Neural cell (in vitro differentiated cells): ENCODE results near the gene PDE2A. TPM values are rescaled to one million over a fixed set of nuclear protein-coding genes. Genes with fewer than 3 reads are reported as not detected.
"Not testable (repeated sequence)": the region's sequence is repeated elsewhere in the genome, so short reads cannot be mapped to it uniquely, and the experiment has no call there.

Experiments
- H2AFZ ChIP-seq: fragments of 200-600, 300-800 bp; sonication (generic), shearing (Covaris generic); 2 replicates; pipeline ENCODE4 v1.6.0; 2014; ENCODE audit warnings: low read depth, mild to moderate bottlenecking, antibody characterized with exemption, low read length, moderate library complexity
- H3F3A ChIP-seq: fragments of 200-600 bp; shearing (Covaris generic); 2 replicates; pipeline ENCODE4 v1.6.1; 2016; ENCODE audit warnings: mild to moderate bottlenecking, moderate library complexity, mixed read lengths, antibody characterized with exemption, low read length; ENCODE audit not compliant: insufficient read depth, poor library complexity, severe bottlenecking
- H3K27ac ChIP-seq: fragments of 200-600, 300-800 bp; sonication (generic), shearing (Covaris generic); 2 replicates; pipeline ENCODE4 v1.5.1; 2014; ENCODE audit warnings: mild to moderate bottlenecking, low read length, moderate library complexity
- H3K27me3 ChIP-seq: fragments of 300-800, 200-600 bp; sonication (generic), shearing (Covaris generic); 2 replicates; pipeline ENCODE4 v1.6.0; 2014; ENCODE audit warnings: mild to moderate bottlenecking, low read depth, low read length, moderate library complexity; ENCODE audit not compliant: insufficient read depth
- H3K36me3 ChIP-seq: fragments of 300-800, 200-600 bp; sonication (generic), shearing (Covaris generic); 2 replicates; pipeline ENCODE4 v1.5.1; 2014; ENCODE audit warnings: mild to moderate bottlenecking, antibody characterized with exemption, low read length, moderate library complexity; ENCODE audit not compliant: insufficient read depth
- H3K4me2 ChIP-seq: fragments of 300-800, 200-600 bp; sonication (generic), shearing (Covaris generic); 2 replicates; pipeline ENCODE4 v1.6.0; 2014; ENCODE audit warnings: mild to moderate bottlenecking, low read length
- H3K4me3 ChIP-seq: fragments of 300-800, 200-600 bp; sonication (generic), shearing (Covaris generic); 2 replicates; pipeline ENCODE4 v1.5.1; 2014; ENCODE audit warnings: mild to moderate bottlenecking, low read length, moderate library complexity
- H3K79me2 ChIP-seq: fragments of 200-600 bp; shearing (Covaris generic); replicated peaks from 2 replicates; pipeline ENCODE4 v1.6.0; 2014; ENCODE audit warnings: mild to moderate bottlenecking, low read length, moderate library complexity; ENCODE audit not compliant: insufficient read depth
- H3K9ac ChIP-seq: fragments of 300-800, 200-600 bp; sonication (generic), shearing (Covaris generic); 2 replicates; pipeline ENCODE4 v1.6.1; 2016; ENCODE audit warnings: mild to moderate bottlenecking, low read length, mixed read lengths
- H3K9me2 ChIP-seq: fragments of 200-600 bp; shearing (Covaris generic); 2 replicates; pipeline ENCODE4 v1.6.1; 2016; ENCODE audit warnings: mild to moderate bottlenecking, low read length, mixed read lengths; ENCODE audit not compliant: insufficient read depth
- H3K9me3 ChIP-seq: fragments of 200-600, 300-800 bp; sonication (generic), shearing (Covaris generic); 2 replicates; pipeline ENCODE4 v1.6.1; 2016; ENCODE audit warnings: mild to moderate bottlenecking, mixed run types, low read length, moderate library complexity, mixed read lengths
- H4K20me1 ChIP-seq: fragments of 200-600 bp; shearing (Covaris generic); 2 replicates; pipeline ENCODE4 v1.6.1; 2016; ENCODE audit warnings: mild to moderate bottlenecking, mixed run types; ENCODE audit not compliant: insufficient read depth
- CTCF ChIP-seq: fragments of 450-650 bp; IDR thresholded peaks from 2 replicates; pipeline ENCODE4 v1.5.1; 2014; ENCODE audit warnings: antibody characterized with exemption, mild to moderate bottlenecking, moderate library complexity; ENCODE audit not compliant: poor library complexity, severe bottlenecking
- EP300 ChIP-seq: fragments of 450-650 bp; conservative IDR thresholded peaks from 2 replicates; pipeline ENCODE4 v1.6.1; 2014; ENCODE audit warnings: antibody characterized with exemption, mild to moderate bottlenecking, moderate library complexity; ENCODE audit not compliant: poor library complexity, severe bottlenecking
- EZH2 ChIP-seq: fragments of 200-600, 300-800 bp; shearing (Covaris generic), sonication (generic); IDR thresholded peaks from 2 replicates; pipeline ENCODE4 v1.6.1; 2014; ENCODE audit warnings: antibody characterized with exemption, low read length, borderline replicate concordance, mild to moderate bottlenecking; ENCODE audit not compliant: insufficient read depth, poor library complexity, severe bottlenecking
- MXI1 ChIP-seq: fragments of 450-650 bp; conservative IDR thresholded peaks from 2 replicates; pipeline ENCODE4 v1.6.1; 2014; ENCODE audit warnings: antibody characterized with exemption, mild to moderate bottlenecking; ENCODE audit not compliant: poor library complexity, severe bottlenecking
- POLR2AphosphoS5 ChIP-seq: IDR thresholded peaks from 2 replicates; pipeline ENCODE4 v1.6.1; 2012
- RAD21 ChIP-seq: fragments of 450-650 bp; conservative IDR thresholded peaks from 2 replicates; pipeline ENCODE4 v1.6.1; 2014; ENCODE audit warnings: antibody characterized with exemption, mild to moderate bottlenecking, moderate library complexity
- REST ChIP-seq: IDR thresholded peaks from 2 replicates; pipeline ENCODE4 v1.6.1; 2012; ENCODE audit warnings: borderline replicate concordance
- SMC3 ChIP-seq: fragments of 450-650 bp; conservative IDR thresholded peaks from 2 replicates; pipeline ENCODE4 v1.6.1; 2014; ENCODE audit warnings: antibody characterized with exemption, mild to moderate bottlenecking, moderate library complexity; ENCODE audit not compliant: poor library complexity
- TAF1 ChIP-seq: IDR thresholded peaks from 2 replicates; pipeline ENCODE4 v1.6.1; 2012; ENCODE audit warnings: low read depth
- polyA plus RNA-seq: library from polyadenylated mRNA; depleted of rRNA; stranded (reverse); fragments of >200 nt; gene quantifications from 2 replicates; pipeline ENCODE4 v1.2.3, GENCODE V29; 2014

The PDE2A gene
- polyA plus RNA-seq, 1 donor from 2014 or later, result 11.6 TPM

GRCh38 chr11:72561856-72562255 lies 112.4 kb downstream of the PDE2A start:
- no peaks in the 10 kb centered on the region for H3K79me2 ChIP-seq
- no peaks in the 10 kb centered on the region for H3K9me3 ChIP-seq
- no peak overlapping the region for H3K27ac ChIP-seq
- H3F3A ChIP-seq, result no peaks in the 10 kb centered on the region
- H2AFZ ChIP-seq, result no peak overlapping the region
- no peak overlapping the region for H3K4me3 ChIP-seq
- H3K9me2 ChIP-seq, result no peaks in the 10 kb centered on the region
- no peak overlapping the region for H3K4me2 ChIP-seq
- no peaks in the 10 kb centered on the region for H3K36me3 ChIP-seq
- no peak for TF ChIP-seq MXI1
- no peak for TF ChIP-seq TAF1
- TF ChIP-seq REST, result no peak
- TF ChIP-seq EZH2, result no peak
- no peak for TF ChIP-seq SMC3
- TF ChIP-seq EP300, result no peak
- no peak for TF ChIP-seq CTCF
- no peak for TF ChIP-seq POLR2AphosphoS5
- no peak for TF ChIP-seq RAD21
- no peaks in the 10 kb centered on the region for H3K27me3 ChIP-seq
- no peak overlapping the region for H3K9ac ChIP-seq
- H4K20me1 ChIP-seq, result no peaks in the 10 kb centered on the region

- not testable (repeated sequence) for H3K9me2 ChIP-seq, H3K9me3 ChIP-seq, H3K4me3 ChIP-seq, H3K36me3 ChIP-seq, H3K4me2 ChIP-seq, H3F3A ChIP-seq, H3K9ac ChIP-seq, H3K27ac ChIP-seq, H3K27me3 ChIP-seq, H2AFZ ChIP-seq, H3K79me2 ChIP-seq, H4K20me1 ChIP-seq
Observed at GRCh38 chr11:72560864-72561263, 113.4 kb downstream of the PDE2A start.

- no peak overlapping the region for H3K9ac ChIP-seq
- no peaks in the 10 kb centered on the region for H3F3A ChIP-seq
- no peak overlapping the region for H3K27ac ChIP-seq
- H4K20me1 ChIP-seq, result no peaks in the 10 kb centered on the region
- no peak overlapping the region for H3K4me2 ChIP-seq
- H3K27me3 ChIP-seq, result no peaks in the 10 kb centered on the region
- TF ChIP-seq RAD21 (no peak), EZH2 (no peak), REST (no peak), CTCF (no peak), MXI1 (no peak), EP300 (no peak), TAF1 (no peak), POLR2AphosphoS5 (no peak), SMC3 (no peak)
- no peak overlapping the region for H2AFZ ChIP-seq
- no peaks in the 10 kb centered on the region for H3K79me2 ChIP-seq
- H3K9me2 ChIP-seq, result no peaks in the 10 kb centered on the region
- no peak overlapping the region for H3K4me3 ChIP-seq
- H3K9me3 ChIP-seq, result no peaks in the 10 kb centered on the region
- no peaks in the 10 kb centered on the region for H3K36me3 ChIP-seq
Observed at GRCh38 chr11:72556433-72556832, 117.8 kb downstream of the PDE2A start.
